Cardiac fibroblast (primary cell): ENCODE data around the gene DCC.
A peak's percentile ranks its signal among the peaks of the same experiment; 100 is the strongest.
"Not testable (repeated sequence)": the region's sequence is repeated elsewhere in the genome, so short reads cannot be mapped to it uniquely, and the experiment has no call there.

Experiments
- DNase-seq, 2 donors: peaks; one replicate each; pipeline versions ENCODE4 v3.0.0 to v3.0.0-alpha.2; 2010; ENCODE audit warnings: low read depth in 2 of 2
- H3K4me3 ChIP-seq, 2 donors: replicated peaks in 1 of 2; 1 replicate in 1 of 2; 2 replicates in 1 of 2; pipeline ENCODE4 v1.5.1; 2011; ENCODE audit warnings: low read depth in 2 of 2, low read length in 2 of 2, mild to moderate bottlenecking in 2 of 2, moderate library complexity in 1 of 2
- TF ChIP-seq, protein P1 (sequence below): IDR thresholded peaks from one replicate; pipeline ENCODE4 v1.5.1; 2011; ENCODE audit warnings: low read depth, mild to moderate bottlenecking, low read length, inconsistent platforms

The DCC gene

DNA sequence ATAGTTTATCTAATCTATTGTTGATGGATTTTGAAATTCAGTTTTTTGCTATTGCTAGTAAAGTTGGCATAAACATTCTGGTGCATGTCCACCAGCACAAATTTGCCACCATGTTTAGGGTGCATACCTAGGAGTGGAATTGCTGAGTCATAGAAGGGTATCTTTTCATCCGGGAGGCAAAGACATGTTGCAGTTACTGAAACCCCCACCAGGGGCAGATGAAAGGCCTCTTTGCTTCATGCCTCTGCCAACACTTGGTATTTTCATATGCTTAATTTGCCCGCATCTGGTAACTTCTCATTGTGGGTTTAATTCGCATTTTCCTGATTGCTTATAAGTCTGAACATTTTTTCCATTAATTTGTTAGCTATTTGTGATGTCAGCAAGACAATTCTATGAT lies 8.2 kb downstream of the DCC start:
- DNase-seq: peak in 1 of 2 donors; percentile 7
- H3K4me3 ChIP-seq: no peak overlapping the region
- TF ChIP-seq, protein P1, sequence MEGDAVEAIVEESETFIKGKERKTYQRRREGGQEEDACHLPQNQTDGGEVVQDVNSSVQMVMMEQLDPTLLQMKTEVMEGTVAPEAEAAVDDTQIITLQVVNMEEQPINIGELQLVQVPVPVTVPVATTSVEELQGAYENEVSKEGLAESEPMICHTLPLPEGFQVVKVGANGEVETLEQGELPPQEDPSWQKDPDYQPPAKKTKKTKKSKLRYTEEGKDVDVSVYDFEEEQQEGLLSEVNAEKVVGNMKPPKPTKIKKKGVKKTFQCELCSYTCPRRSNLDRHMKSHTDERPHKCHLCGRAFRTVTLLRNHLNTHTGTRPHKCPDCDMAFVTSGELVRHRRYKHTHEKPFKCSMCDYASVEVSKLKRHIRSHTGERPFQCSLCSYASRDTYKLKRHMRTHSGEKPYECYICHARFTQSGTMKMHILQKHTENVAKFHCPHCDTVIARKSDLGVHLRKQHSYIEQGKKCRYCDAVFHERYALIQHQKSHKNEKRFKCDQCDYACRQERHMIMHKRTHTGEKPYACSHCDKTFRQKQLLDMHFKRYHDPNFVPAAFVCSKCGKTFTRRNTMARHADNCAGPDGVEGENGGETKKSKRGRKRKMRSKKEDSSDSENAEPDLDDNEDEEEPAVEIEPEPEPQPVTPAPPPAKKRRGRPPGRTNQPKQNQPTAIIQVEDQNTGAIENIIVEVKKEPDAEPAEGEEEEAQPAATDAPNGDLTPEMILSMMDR: peak; percentile 31

DNA sequence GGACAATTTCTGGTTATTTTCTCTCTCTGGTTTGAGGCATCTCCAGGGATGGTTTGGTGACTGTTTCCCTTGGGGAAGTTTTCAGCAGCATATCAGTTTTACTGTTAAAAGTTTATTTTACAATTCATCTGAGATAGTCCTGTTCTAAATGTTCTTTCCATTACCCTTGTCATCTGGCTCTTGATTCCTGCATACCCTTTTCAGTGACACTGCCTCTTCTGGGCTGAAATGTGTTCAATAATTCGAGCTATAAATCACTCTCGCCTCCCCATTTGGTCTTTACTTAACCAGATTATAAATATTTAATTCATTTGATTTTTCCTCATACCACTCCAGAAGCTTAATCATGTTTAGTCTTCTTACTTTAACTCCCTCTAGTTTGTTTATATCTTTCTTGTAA lies 9.5 kb downstream of the DCC start:
- DNase-seq: no peak
- TF ChIP-seq, protein P1: no peak
- no peak overlapping the region for H3K4me3 ChIP-seq

DNA sequence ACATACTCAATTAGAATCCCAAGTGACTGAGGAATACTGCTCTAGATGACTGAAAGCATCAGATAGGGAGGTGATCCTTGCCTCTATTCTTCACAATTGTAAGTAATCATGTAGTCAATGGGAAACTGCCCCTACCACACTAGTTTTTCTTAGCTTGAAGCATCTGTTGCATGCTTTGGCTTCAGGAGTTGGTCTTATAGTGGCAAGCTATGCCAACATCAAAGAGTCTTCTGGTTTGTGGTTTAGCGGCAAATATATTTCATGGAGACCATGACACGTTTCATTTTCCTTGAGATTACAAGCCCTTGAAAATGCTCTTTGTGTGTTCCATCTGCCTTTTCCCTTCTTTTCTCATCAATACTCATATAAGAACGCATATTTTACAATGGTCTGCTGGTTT lies 12.9 kb downstream of the DCC start:
- no peak for DNase-seq
- H3K4me3 ChIP-seq: no peak overlapping the region
- TF ChIP-seq, protein P1: no peak

DNA sequence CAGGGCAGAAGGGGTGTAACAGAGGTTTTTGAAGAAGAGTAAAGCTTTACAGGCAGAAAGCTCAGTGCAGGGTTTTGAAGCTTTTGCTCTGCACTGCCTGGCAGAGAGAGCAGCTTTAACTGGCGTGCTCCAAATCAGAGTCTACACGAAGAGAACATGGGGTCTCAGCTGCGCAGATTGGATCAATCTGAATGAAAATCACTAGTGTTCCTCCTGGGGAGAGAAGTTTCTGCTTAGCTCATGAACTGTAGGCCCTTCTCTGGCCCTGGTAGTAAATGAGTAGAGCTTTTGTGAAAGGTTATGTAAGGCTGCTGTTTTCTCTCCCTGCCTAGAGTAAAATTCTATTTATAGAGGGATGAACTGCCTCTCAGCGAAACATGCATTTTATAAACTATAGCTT lies 13.6 kb downstream of the DCC start:
- TF ChIP-seq, protein P1: no peak
- H3K4me3 ChIP-seq: no peak overlapping the region
- no peak for DNase-seq

DNA sequence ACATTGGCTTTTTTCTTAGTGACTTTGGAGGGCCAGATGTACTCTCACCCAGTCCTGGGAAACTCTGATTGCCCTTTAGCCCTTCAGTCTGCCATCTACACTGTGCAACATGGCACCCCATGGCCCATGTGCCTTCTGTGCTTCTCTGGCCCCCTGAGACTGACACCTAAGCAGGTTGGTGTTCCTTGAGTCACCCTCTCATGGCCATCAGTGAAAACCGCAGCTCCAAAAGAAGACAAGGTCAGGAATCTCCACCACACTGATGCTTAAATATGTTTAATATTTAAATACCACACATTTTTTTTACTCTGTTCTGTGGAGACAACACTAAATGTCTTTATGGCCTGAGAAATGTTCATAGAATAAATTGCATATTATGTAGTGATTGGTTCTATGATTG lies 23.9 kb downstream of the DCC start:
- no peak overlapping the region for H3K4me3 ChIP-seq
- TF ChIP-seq, protein P1: no peak
- no peak for DNase-seq

DNA sequence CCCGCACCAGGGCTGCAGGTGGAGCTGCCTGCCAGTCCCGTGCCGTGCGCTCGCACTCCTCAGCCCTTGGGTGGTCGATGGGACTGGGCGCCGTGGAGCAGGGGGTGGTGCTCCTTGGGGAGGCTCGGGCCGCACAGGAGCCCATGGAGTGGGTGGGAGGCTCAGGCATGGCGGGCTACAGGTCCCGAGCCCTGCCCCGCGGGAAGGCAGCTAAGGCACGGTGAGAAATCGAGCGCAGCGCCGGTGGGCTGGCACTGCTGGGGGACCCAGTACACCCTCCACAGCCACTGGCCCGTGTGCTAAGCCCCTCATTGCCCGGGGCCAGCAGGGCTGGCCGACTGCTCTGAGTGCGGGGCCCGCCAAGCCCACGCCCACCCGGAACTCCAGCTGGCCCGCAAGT lies 26.9 kb downstream of the DCC start:
- not testable (repeated sequence) for H3K4me3 ChIP-seq, DNase-seq

DNA sequence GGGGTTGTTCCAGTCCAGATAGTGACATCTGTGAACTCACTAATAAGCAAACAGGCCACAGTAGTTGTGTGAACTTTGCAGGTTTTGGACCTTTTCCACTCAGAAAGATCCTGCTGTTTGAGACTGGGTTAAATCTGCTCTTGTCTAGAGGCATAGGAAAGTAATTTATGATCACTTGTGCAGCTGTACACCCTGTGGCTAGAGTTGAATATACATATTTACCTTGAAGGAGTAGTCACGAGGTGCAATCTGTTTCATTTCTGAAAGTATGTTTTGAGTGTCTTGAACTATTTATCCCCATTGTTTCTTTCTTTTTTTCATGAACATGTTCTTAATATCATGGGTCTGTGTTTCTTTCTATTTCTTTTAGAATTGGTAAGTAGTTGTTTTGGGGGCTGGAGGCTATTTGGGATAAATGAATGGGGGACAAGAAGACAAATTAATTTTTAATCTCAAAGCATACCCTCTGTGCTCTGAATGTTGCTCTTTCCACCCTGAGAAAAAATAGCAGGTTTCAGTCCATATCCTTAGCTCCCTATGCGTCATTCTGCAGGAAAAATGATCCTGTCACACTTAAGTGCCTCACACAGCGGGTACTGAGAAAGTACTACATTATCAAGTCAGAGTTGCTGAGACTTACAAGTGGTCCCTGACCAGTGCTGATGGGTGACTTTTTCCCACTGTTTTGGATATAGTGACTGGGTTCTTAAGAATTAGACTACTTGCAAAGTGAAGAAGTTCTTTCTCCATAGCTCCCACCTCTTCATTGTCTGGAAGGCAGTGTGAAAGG lies 28.2 kb downstream of the DCC start:
- TF ChIP-seq, protein P1: no peak
- no peak for DNase-seq
- H3K4me3 ChIP-seq: no peak overlapping the region
